GM19099 (cell line): ENCODE results near the gene A2M.

Source experiments
- POLR2A ChIP-seq: IDR thresholded peaks from 3 replicates; pipeline ENCODE4 v1.6.1; 2011; ENCODE audit warnings: low read depth; ENCODE audit not compliant: insufficient read length; ENCODE audit errors: extremely low read depth

Gene A2M

GRCh38 chr12:9115731-9116559 is at the start of gene A2M:
Gene A2M (minus strand): TSS chr12:9115919. CDS start chr12:9115849, 70 bp downstream.
- no peak for TF ChIP-seq POLR2A

- no peak for TF ChIP-seq POLR2A
These were observed 47.7 kb upstream of the A2M start for GRCh38 chr12:9163392-9163791.

GRCh38 chr12:9156119-9156518 is 40.4 kb upstream of the A2M start:
- no peak for TF ChIP-seq POLR2A

DNA sequence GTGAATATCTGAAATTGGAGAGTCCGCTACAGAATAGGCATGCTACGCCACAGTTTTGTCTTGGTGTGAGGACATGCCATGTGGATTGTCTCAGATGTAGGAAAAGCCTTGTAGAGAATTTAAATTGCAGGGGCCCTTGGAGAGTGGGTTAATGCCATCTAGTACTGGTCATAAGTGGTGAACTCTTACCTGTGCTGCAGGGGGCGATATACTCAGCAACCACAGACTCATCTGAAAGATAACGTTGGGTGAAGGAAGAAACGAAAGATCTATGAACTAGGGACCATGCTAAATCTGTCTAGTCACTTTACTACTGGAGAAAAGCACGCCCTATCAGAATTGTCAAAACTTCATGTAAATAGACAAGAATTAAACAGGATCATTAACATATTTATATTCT is 33.7 kb upstream of the A2M start:
- no peak for TF ChIP-seq POLR2A

GRCh38 chr12:9148926-9149325 is 33.2 kb upstream of the A2M start:
- no peak for TF ChIP-seq POLR2A

- no peak for TF ChIP-seq POLR2A
These were observed 31.7 kb upstream of the A2M start for GRCh38 chr12:9147461-9147860.

DNA sequence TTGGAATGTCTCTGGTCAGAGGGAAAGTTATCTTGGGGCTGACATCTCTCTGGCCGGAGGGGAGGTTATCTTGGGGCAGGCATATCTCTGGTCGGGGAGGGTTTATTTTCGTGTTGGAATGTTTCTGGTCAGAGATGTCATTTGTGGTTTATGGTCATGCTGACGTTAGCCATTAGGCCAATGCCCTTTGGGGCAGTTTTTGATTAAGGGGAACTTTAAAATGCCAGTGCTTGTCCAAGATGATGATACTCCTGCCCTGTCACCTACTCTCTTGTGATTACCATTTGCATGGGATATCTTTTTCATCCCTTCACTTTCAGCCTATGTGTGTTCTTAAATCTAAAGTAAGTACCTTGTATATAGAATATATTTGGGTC is 29.0 kb upstream of the A2M start:
- TF ChIP-seq POLR2A, result no peak

- no peak for TF ChIP-seq POLR2A
These were observed 28.4 kb upstream of the A2M start for GRCh38 chr12:9143929-9144729.

- TF ChIP-seq POLR2A, result no peak
These were observed 27.4 kb upstream of the A2M start for GRCh38 chr12:9143137-9143536.

- no peak for TF ChIP-seq POLR2A
These were observed 20.2 kb upstream of the A2M start for GRCh38 chr12:9135903-9136310.

GRCh38 chr12:9134981-9135628 is 19.4 kb upstream of the A2M start:
- TF ChIP-seq POLR2A, result no peak

DNA sequence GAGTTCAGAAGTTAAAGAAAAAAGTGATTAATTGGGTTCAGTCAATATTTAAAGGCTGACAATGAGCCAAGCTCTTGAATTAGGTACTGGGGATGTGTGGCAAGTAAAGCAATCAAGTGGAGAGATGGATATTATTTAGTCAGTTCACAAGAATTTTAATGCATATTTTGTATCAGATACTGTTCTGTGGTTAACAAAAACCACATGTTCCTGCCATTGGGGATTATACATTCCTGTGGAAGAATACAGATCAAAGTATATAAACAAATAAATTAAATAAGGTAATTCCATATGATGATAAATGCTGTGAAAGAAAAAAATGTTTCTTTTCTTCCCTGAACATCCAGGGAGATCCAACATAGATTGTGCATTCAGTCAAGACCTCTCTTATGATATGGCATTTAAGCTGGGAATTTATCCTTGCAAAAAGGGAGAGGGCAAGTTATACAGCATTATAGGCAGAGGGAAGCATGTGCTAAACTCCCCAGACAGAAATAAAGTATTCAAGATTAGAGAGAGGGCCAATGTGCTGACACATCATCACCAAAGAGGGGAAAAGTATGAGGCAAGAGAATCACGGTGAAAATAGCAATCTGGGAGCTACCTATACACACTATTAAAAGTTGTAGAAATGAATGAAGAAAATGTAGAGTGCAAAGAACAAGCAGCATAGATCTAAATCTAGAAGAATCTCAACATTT is 17.6 kb upstream of the A2M start:
- no peak for TF ChIP-seq POLR2A

DNA sequence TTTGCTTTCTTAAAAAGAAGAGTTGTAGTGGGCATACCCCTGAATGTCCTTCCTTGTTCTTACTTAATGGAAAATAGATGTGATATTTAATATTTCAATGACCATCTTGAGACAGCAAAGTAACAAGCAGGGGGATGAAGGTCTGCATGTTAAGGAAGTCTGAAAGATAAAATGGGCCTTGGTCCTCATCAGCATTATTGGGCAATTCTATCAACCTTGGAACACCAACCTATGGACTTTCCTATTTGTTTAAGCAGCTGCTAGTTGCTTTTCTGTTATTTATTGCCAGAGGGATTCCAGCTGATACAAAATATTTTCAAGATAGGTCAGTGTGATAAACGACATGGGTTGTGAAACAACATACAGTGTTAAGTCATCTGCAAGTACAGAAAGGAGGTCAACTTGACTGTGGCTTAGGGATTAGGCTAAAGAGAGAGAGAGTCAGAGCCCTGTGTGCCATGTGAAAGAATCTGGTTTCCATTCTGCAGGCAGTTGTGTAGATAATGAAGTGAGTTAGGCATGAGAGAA is 16.4 kb upstream of the A2M start:
- TF ChIP-seq POLR2A, result no peak

DNA sequence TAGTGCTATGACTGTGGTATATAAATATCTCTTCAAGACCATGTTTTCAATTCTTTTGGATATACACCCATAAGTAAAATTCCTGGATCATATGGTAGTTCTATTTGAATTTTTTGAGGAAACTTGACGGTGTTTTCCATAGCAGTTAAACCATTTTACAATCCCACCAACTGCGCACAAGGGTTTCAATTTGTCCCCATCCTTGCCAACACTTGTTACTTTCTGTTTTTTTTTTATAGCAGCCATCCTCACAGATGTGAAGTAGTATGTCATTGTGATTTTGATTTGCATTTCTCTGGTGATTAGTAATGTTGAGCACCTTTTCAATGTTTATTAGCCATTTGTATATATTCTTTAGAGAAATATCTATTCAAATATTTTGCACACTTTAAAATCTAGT is 14.5 kb upstream of the A2M start:
- TF ChIP-seq POLR2A, result no peak
